H1 (cell line): ENCODE results near the gene DKKL1. TPM values are rescaled to one million over a fixed set of nuclear protein-coding genes. Genes with fewer than 3 reads are reported as not detected.

Experiments used
- MAFK ChIP-seq: IDR thresholded peaks from 2 replicates; pipeline ENCODE4 v1.6.1; 2012; ENCODE audit warnings: low read depth, mild to moderate bottlenecking, improper control_type of control experiment, low read length
- SIX5 ChIP-seq: IDR thresholded peaks from 2 replicates; pipeline ENCODE4 v1.6.1; 2011; ENCODE audit warnings: mild to moderate bottlenecking, low read depth, low read length
- TAF1 ChIP-seq: IDR thresholded peaks from 2 replicates; pipeline ENCODE4 v1.6.1; 2011; ENCODE audit warnings: mild to moderate bottlenecking, low read depth, low read length
- YY1 ChIP-seq: IDR thresholded peaks from 2 replicates; pipeline ENCODE4 v1.6.1; 2011; ENCODE audit warnings: low read depth, mild to moderate bottlenecking, low read length
- polyA plus RNA-seq, 7 experiments: library from polyadenylated mRNA; depleted of rRNA in 3 of 7; stranded (reverse) in 5 of 7; unstranded in 2 of 7; fragments of >200 nt in 5 of 7; fragments of 200-250 nt in 2 of 7; gene quantifications; 1 replicate in 5 of 7; 2 replicates in 1 of 7; 4 replicates in 1 of 7; pipeline versions ENCODE4 v1.2.1 to v1.2.3, GENCODE V29; 2011 to 2013; ENCODE audit warnings: missing spikeins in 2 of 7, mixed read lengths in 2 of 7
- total RNA-seq: library from RNA; stranded (reverse); fragmentation: NEBNext Ultra II Directional; extraction: Animal tissue kit (Norgen Biotek cat#: 25700); gene quantifications from 2 replicates; pipeline ENCODE4 v1.2.1, GENCODE V29; 2021

Gene DKKL1
- total and polyA plus RNA-seq, 2 of the 8 experiments (the other 6 are each of a cell fraction or from before 2014, with no cell fraction given): 2.6 to 6.8 TPM

DNA sequence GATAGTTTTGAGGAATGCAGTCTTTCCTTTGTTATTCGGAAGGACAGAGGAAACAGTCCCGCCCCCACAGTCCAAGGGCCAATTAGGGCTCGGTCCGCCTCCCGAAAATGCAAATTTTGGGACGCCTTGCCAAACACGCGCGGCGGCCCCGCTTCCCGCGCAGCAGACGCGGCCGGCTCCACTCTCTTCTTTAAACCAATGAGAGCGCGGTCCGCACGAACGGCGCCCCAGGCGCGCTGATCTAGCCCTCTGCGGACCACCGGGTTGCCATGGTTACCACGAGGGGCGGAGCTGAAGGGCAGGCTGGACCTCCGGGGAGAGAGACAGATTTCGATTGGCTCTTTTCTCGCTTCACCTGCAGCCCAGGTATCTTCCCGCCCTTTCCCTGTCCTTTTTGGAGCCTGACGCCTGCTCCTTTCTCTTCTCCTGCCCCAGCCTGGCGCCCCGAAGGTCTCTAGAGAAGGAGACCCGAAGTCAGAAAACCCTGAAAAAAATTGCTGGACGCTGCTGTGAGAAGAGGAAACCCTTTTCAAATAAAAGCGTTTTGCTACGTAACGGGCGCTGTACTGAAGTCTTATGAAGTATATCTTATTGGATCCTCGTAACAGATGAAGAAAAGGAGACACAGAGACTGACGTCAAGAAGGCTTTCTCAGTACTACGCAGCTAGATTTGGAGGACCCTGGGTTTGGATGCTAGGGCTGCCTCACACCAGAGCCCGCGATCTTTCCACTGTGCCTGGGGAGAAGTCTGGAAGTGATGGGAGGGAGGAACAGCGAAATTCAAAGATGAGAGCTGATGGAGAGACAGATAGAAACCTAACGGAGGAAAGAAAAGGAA is 57.6 kb downstream of the DKKL1 start (continued):
- TF ChIP-seq YY1: no peak
- no peak for TF ChIP-seq SIX5
- TF ChIP-seq MAFK: no peak
- TF ChIP-seq TAF1: no peak
